ENCODE data around the gene EIF4E.

GRCh38 chr4:98939438-98939837 is 10.5 kb upstream of the EIF4E start:
- TF ChIP-seq CTCF (IDR thresholded peaks at IDR 0.05; ENCODE audit: low read depth, low read length) = no peak
- no peak for TF ChIP-seq MAX (IDR thresholded peaks at IDR 0.05; ENCODE audit: low read depth, low read length)
